Fibroblast of the conjunctiva (primary cell): Measurements from ENCODE around the gene MLYCD.

ENCODE experiments used
- DNase-seq: peaks from one replicate; pipeline ENCODE4 v3.0.0-alpha.2; 2010; ENCODE audit warnings: low read depth

The MLYCD gene

GRCh38 chr16:83925957-83926725 lies 27.2 kb downstream of the MLYCD start:
- no peak for DNase-seq

- DNase-seq = peak; percentile 33
These were observed 27.9 kb downstream of the MLYCD start for GRCh38 chr16:83926726-83927397.

GRCh38 chr16:83928341-83929055 lies 29.6 kb downstream of the MLYCD start:
- no peak for DNase-seq

GRCh38 chr16:83929811-83930555 lies 31.1 kb downstream of the MLYCD start:
- no peak for DNase-seq

GRCh38 chr16:83930730-83931500 lies 32.0 kb downstream of the MLYCD start:
- DNase-seq = no peak

- DNase-seq = no peak
These were observed 32.6 kb downstream of the MLYCD start for GRCh38 chr16:83931556-83931955.

- no peak for DNase-seq
These were observed 33.4 kb downstream of the MLYCD start for GRCh38 chr16:83932304-83932703.

GRCh38 chr16:83932955-83933673 lies 34.2 kb downstream of the MLYCD start:
- DNase-seq = no peak

GRCh38 chr16:83933885-83934683 lies 35.2 kb downstream of the MLYCD start:
- no peak for DNase-seq

GRCh38 chr16:83934684-83934977 lies 35.7 kb downstream of the MLYCD start:
- DNase-seq = no peak

- DNase-seq = no peak
These were observed 36.3 kb downstream of the MLYCD start for GRCh38 chr16:83935005-83935857.

GRCh38 chr16:83935858-83936255 lies 36.9 kb downstream of the MLYCD start:
- DNase-seq = no peak

GRCh38 chr16:83936581-83937165 lies 37.8 kb downstream of the MLYCD start:
- no peak for DNase-seq

GRCh38 chr16:83937267-83937666 lies 38.4 kb downstream of the MLYCD start:
- DNase-seq = no peak

- no peak for DNase-seq
These were observed 39.3 kb downstream of the MLYCD start for GRCh38 chr16:83937922-83938885.

GRCh38 chr16:83939266-83939855 lies 40.4 kb downstream of the MLYCD start:
- DNase-seq = no peak

- no peak for DNase-seq
These were observed 41.2 kb downstream of the MLYCD start for GRCh38 chr16:83940119-83940518.
